DND-41 (cell line): Measurements from ENCODE around the gene BCAS3.

Source experiments
- ATAC-seq: fragments of 200-7000 bp; cut with Tn5 transposase; 3 replicates; pipeline ENCODE4 v1.9.1; 2021; ENCODE audit warnings: low read depth; ENCODE audit not compliant: insufficient read depth
- DNase-seq: peaks from one replicate; pipeline ENCODE4 v3.0.0-alpha.2; 2020
- H2AFZ ChIP-seq: 2 replicates; pipeline ENCODE4 v1.6.0; 2012; ENCODE audit warnings: low read depth, low read length
- H3K27ac ChIP-seq: 2 replicates; pipeline ENCODE4 v1.5.1; 2012; ENCODE audit warnings: low read length, inconsistent platforms
- H3K27me3 ChIP-seq: fragments of 200-600 bp; sonication (generic); 2 replicates; pipeline ENCODE4 v1.6.0; 2012; ENCODE audit warnings: low read length, mild to moderate bottlenecking, inconsistent platforms; ENCODE audit not compliant: insufficient read depth, poor library complexity
- H3K36me3 ChIP-seq: 2 replicates; pipeline ENCODE4 v1.5.1; 2012; ENCODE audit warnings: low read length, inconsistent platforms; ENCODE audit not compliant: insufficient read depth
- H3K4me1 ChIP-seq: 2 replicates; pipeline ENCODE4 v1.5.1; 2012; ENCODE audit warnings: mild to moderate bottlenecking, low read length; ENCODE audit not compliant: insufficient read depth
- H3K4me2 ChIP-seq: 2 replicates; pipeline ENCODE4 v1.6.0; 2012; ENCODE audit warnings: mild to moderate bottlenecking, moderate library complexity, low read length, inconsistent platforms; ENCODE audit not compliant: insufficient read depth
- H3K4me3 ChIP-seq, 2 experiments: fragments of 200-600 bp in 1 of 2; shearing (Covaris generic) in 1 of 2; 2 replicates each; pipeline ENCODE4 v1.5.1; 2012 to 2016; ENCODE audit warnings: inconsistent platforms in 2 of 2, low read length in 2 of 2, mild to moderate bottlenecking in 2 of 2, low read depth in 1 of 2, moderate library complexity in 1 of 2
- H3K79me2 ChIP-seq: 2 replicates; pipeline ENCODE4 v1.6.0; 2012; ENCODE audit warnings: low read length, inconsistent platforms; ENCODE audit not compliant: insufficient read depth
- H3K9ac ChIP-seq: 2 replicates; pipeline ENCODE4 v1.6.0; 2012; ENCODE audit warnings: low read depth, mild to moderate bottlenecking, inconsistent platforms, low read length, moderate library complexity
- H3K9me3 ChIP-seq: 2 replicates; pipeline ENCODE4 v1.5.1; 2012; ENCODE audit warnings: low read length, moderate library complexity, mild to moderate bottlenecking, inconsistent platforms; ENCODE audit not compliant: insufficient read depth, severe bottlenecking
- H4K20me1 ChIP-seq: 2 replicates; pipeline ENCODE4 v1.6.0; 2012; ENCODE audit warnings: low read length; ENCODE audit not compliant: insufficient read depth
- CTCF ChIP-seq: IDR thresholded peaks from 2 replicates; pipeline ENCODE4 v1.5.1; 2012; ENCODE audit warnings: borderline replicate concordance, low read length, moderate library complexity, mild to moderate bottlenecking; ENCODE audit not compliant: poor library complexity, severe bottlenecking; ENCODE audit errors: extremely low read depth
- EZH2 ChIP-seq: IDR thresholded peaks from 3 replicates; pipeline ENCODE4 v1.6.1; 2012; ENCODE audit warnings: borderline replicate concordance, low read depth, mild to moderate bottlenecking, moderate library complexity, low read length, inconsistent platforms; ENCODE audit not compliant: severe bottlenecking

Gene BCAS3

GRCh38 chr17:61063528-61063927 lies 385.9 kb downstream of the BCAS3 start:
- no peak overlapping the region for H3K4me2 ChIP-seq
- no peaks in the 10 kb centered on the region for H4K20me1 ChIP-seq
- TF ChIP-seq CTCF (no peak), EZH2 (no peak)
- no peaks in the 10 kb centered on the region for H3K27me3 ChIP-seq
- H3K36me3 ChIP-seq, result no peaks in the 10 kb centered on the region
- H3K9ac ChIP-seq, result no peak overlapping the region
- no peaks in the 10 kb centered on the region for H3K9me3 ChIP-seq
- H3K4me1 ChIP-seq, result peaks cover 7% of the 10 kb centered on the region; the same call in 1 of the 2 replicates
- no peak overlapping the region for H3K4me3 ChIP-seq
- no peak overlapping the region for H2AFZ ChIP-seq
- H3K27ac ChIP-seq, result no peak overlapping the region
- ATAC-seq (no peak), DNase-seq (no peak)
- no peaks in the 10 kb centered on the region for H3K79me2 ChIP-seq

GRCh38 chr17:61064087-61064951 lies 386.7 kb downstream of the BCAS3 start:
- Histone ChIP-seq H3K27me3 (no peaks in the 10 kb centered on the region), H4K20me1 (no peaks in the 10 kb centered on the region), H3K79me2 (no peaks in the 10 kb centered on the region), H3K9me3 (no peaks in the 10 kb centered on the region), H3K4me1 (peaks cover 7% of the 10 kb centered on the region; the same call in 1 of the 2 replicates), H3K36me3 (no peaks in the 10 kb centered on the region), H2AFZ (peak overlapping the region; percentile 39; the same call in 1 of the 2 replicates), H3K4me3 (no peak overlapping the region), H3K27ac (no peak overlapping the region), H3K9ac (no peak overlapping the region), H3K4me2 (peak overlapping the region; percentile 34; the same call in 1 of the 2 replicates)
- TF ChIP-seq CTCF, result no peak
- no peak for DNase-seq
- ATAC-seq, result no peak

- Histone ChIP-seq H3K9me3 (no peaks in the 10 kb centered on the region), H3K9ac (no peak overlapping the region), H3K4me2 (no peak overlapping the region), H2AFZ (no peak overlapping the region), H3K4me3 (no peak overlapping the region), H3K27ac (no peak overlapping the region), H3K4me1 (peaks cover 7% of the 10 kb centered on the region; the same call in 1 of the 2 replicates), H4K20me1 (no peaks in the 10 kb centered on the region), H3K79me2 (no peaks in the 10 kb centered on the region), H3K36me3 (no peaks in the 10 kb centered on the region), H3K27me3 (no peaks in the 10 kb centered on the region)
- TF ChIP-seq EZH2 (no peak), CTCF (no peak)
- DNase-seq (no peak), ATAC-seq (no peak)
These were observed 387.7 kb downstream of the BCAS3 start for GRCh38 chr17:61065263-61065773.
